Naive thymus-derived CD8-positive, alpha-beta T cell (primary cell): ENCODE measurements around the gene TUBB2A. TPM values are rescaled to one million over a fixed set of nuclear protein-coding genes. Genes with fewer than 3 reads are reported as not detected.
"Not testable (repeated sequence)": the region's sequence is repeated elsewhere in the genome, so short reads cannot be mapped to it uniquely, and the experiment has no call there.

Experiments
- ATAC-seq, 2 donors: fragments of 150-1000 bp; cut with Tn5 transposase in 1 of 2; sonication (Bioruptor Pico), chemical (Tn5 transposase) in 1 of 2; 1 replicate in 1 of 2; 2 replicates in 1 of 2; pipeline ENCODE4 v1.10.0; 2021; ENCODE audit warnings: mild to moderate bottlenecking in 2 of 2, moderate library complexity in 2 of 2
- POLR2A ChIA-PET: fragments of 350-600 bp; sonication (Branson Sonifier 250); formaldehyde crosslinking; loops from one replicate; lab custom pipeline; 2021; ENCODE audit warnings: antibody characterized with exemption; lab: Charles Lee
- DNase-seq, 10 donors: peaks; one replicate each; pipeline versions ENCODE4 v3.0.0 to v3.0.0-alpha.2; 2020 to 2022
- H3K27ac Mint-ChIP-seq, 10 donors: one replicate each; pipeline ENCODE4 v1.8.0; 2020 to 2022; ENCODE audit warnings: mild to moderate bottlenecking in 10 of 10, mixed read lengths in 10 of 10, moderate library complexity in 4 of 10, inconsistent platforms in 1 of 10
- H3K27me3 Mint-ChIP-seq, 5 donors: one replicate each; pipeline ENCODE4 v1.8.0; 2021 to 2022; ENCODE audit warnings: mixed read lengths in 5 of 5
- H3K36me3 Mint-ChIP-seq, 3 donors: one replicate each; pipeline ENCODE4 v1.8.0; 2020 to 2022; ENCODE audit warnings: mixed read lengths in 3 of 3, mild to moderate bottlenecking in 2 of 3, inconsistent platforms in 1 of 3
- H3K4me1 Mint-ChIP-seq, 4 donors: one replicate each; pipeline ENCODE4 v1.8.0; 2021 to 2022; ENCODE audit warnings: mixed read lengths in 4 of 4
- H3K4me3 Mint-ChIP-seq, 10 donors: one replicate each; pipeline ENCODE4 v1.8.0; 2020 to 2022; ENCODE audit warnings: mild to moderate bottlenecking in 10 of 10, mixed read lengths in 10 of 10, moderate library complexity in 6 of 10, inconsistent platforms in 1 of 10
- H3K9me3 Mint-ChIP-seq, 9 donors: one replicate each; pipeline ENCODE4 v1.8.0; 2020 to 2022; ENCODE audit warnings: mixed read lengths in 9 of 9, mild to moderate bottlenecking in 3 of 9, inconsistent platforms in 1 of 9, moderate library complexity in 1 of 9
- polyA plus RNA-seq, 3 donors: library from polyadenylated mRNA; unstranded; fragments of 300-500 nt; fragmentation: Illumina TruSeq; gene quantifications; one replicate each; pipeline ENCODE4 v1.2.3, GENCODE V29; 2021
- total RNA-seq, 8 experiments: library from RNA in 2 of 8; stranded (reverse) in 2 of 8; gene quantifications; one replicate each; pipeline ENCODE4 v1.2.3 and lab custom pipeline; 2021 to 2026

The TUBB2A gene
- total RNA-seq (1 to 10 TPM; 3.7 to 4.6 TPM), polyA plus RNA-seq (1 to 10 TPM; 1.1 to 4.4 (median 2.7) TPM), total RNA-seq (lab: John Stamatoyannopoulos, UW) (3.2 to 68.3 (median 9.2) reads per million in 6 experiments)

DNA sequence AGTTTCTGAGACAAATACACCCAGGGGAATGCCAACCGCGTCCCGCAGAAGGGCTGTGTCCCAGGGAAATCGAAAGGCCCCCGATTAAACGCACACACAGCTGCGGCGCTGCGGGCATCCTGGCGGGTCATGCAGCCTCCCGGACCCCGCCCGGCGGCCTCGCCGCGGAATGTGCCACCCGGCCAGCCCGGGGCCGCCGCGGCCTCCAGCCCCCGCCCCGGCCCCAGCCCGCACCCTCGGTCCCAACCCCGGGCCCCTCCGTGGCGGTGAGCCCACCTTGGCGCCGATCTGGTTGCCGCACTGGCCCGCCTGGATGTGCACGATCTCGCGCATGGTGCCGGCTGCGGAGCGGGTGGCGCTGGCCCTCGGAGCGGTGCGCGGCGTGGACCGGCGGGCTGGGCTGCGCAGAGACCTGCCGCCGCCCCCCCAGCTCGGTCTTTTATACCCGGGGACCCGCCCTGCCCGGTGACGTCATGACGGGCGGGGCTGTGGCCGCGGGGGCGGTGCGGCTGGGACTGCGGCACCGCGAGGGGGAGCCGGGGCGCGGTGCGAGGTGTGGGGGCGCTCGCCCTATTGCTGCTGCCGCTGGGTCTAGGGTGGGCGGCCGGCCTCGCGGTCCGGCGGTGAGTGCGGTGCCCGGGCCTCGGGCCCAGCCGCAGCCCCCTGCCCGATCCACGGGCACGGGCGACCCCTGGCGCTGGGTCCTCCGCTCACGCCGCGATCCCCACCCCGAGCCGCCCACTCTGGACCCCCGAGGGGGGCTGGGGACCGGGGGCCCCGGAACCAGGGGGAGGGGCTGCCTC, at the start of gene TUBB2A:
TUBB2A (minus strand) TSS at position 414 of the 803 bp plus-strand sequence; CDS start at position 333, 81 bp downstream.
- H3K4me1 Mint-ChIP-seq, result peaks cover 19 to 46% (median 43%) of the 10 kb centered on the region in 4 donors

DNA sequence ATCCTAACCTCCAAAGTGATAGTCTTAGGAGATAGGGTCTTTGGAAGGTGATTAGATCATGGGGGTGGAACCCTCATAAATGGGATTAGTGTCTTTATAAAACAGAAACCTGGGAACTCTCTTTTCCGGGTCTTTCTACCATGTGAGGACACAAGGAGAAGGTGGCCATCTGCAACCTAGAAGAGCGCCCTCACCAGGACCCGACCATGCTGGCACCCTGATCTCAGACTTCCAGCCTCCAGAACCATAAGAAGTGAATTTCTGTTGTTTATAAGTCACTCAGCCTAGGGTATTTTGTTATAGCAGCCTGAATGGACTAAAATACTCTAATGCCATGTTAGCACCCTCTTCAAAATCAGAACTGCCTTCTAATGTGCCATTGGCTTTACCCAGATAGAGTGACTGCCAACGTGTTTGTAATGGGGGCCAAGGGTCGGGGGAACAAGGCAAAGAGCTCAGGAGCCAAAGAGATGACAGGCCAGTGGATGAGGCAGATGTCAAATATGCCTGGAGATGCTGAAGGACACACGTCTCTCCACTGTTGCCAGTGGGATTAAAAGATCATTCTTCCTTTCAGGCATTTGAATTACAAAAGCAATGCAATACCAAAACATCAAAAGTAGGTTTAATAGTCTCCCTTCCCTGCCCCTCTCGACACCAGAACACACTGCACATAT, 49.1 kb upstream of the TUBB2A start:
- peaks cover 0 to 21% (median 7%) of the 10 kb centered on the region in 9 donors for H3K9me3 Mint-ChIP-seq
- H3K27me3 Mint-ChIP-seq, result peaks cover 7 to 31% (median 27%) of the 10 kb centered on the region in 5 donors
- POLR2A ChIA-PET, result no interaction called here

More for the DNA sequence above, at the start of gene TUBB2A:
- Mint-ChIP-seq H3K9me3 (peaks cover 0 to 2% (median 0%) of the 10 kb centered on the region in 9 donors), H3K27ac (peak within 1 kb of the TSS; percentile 78 to 97 (median 94)), H3K27me3 (peaks cover 0 to 4% (median 3%) of the 10 kb centered on the region in 5 donors), H3K36me3 (peaks cover 0 to 9% (median 0%) of the 10 kb centered on the region in 3 donors), H3K4me3 (peak within 1 kb of the TSS; percentile 70 to 96 (median 90))
- peak; percentile 65 to 67 for ATAC-seq
- DNase-seq, result peak; percentile 79 to 94 (median 90)
- POLR2A ChIA-PET, result interaction anchor here (1.0 to 1.6 kb wide), 6 partner anchors 37 to 220 kb away, joined by 3 to 9 read pairs (median 4); partner anchors contain the start of gene RIPK1

DNA sequence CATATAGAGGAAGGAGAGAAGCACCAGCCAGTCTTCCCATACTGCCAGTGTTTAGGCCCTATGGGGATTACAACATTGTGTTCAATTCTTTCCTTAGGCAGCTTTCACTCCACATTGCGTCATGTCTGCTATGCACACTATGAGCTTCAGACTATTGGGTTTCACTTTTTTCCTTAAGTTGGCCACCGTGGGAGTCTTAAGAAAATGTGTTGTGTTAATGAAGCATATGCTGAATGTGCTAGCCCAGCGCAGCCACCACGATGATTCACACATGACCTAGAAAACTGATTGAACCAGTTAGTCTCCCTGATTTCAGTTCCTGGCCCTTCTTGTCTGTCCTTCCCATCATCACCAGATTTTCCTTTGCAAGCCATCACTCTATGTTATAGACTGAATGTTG, 48.6 kb upstream of the TUBB2A start:
- DNase-seq, result no peak
- POLR2A ChIA-PET, result no interaction called here
- peaks cover 0 to 13% (median under 1%) of the 10 kb centered on the region in 4 donors for H3K4me1 Mint-ChIP-seq
- H3K27me3 Mint-ChIP-seq, result peaks cover 7 to 30% (median 29%) of the 10 kb centered on the region in 5 donors
- peaks cover 0 to 12% (median 0%) of the 10 kb centered on the region in 3 donors for H3K36me3 Mint-ChIP-seq
- ATAC-seq, result no peak
- H3K27ac Mint-ChIP-seq, result no peak overlapping the region
- no peak overlapping the region for H3K4me3 Mint-ChIP-seq
- peaks cover 0 to 21% (median 7%) of the 10 kb centered on the region in 9 donors for H3K9me3 Mint-ChIP-seq

More for the DNA sequence above, 49.1 kb upstream of the TUBB2A start:
- peaks cover 0 to 12% (median 0%) of the 10 kb centered on the region in 3 donors for H3K36me3 Mint-ChIP-seq
- H3K4me3 Mint-ChIP-seq, result no peak overlapping the region
- peaks cover 0 to 13% (median under 1%) of the 10 kb centered on the region in 4 donors for H3K4me1 Mint-ChIP-seq
- H3K27ac Mint-ChIP-seq, result no peak overlapping the region
- ATAC-seq (no peak), DNase-seq (no peak)

DNA sequence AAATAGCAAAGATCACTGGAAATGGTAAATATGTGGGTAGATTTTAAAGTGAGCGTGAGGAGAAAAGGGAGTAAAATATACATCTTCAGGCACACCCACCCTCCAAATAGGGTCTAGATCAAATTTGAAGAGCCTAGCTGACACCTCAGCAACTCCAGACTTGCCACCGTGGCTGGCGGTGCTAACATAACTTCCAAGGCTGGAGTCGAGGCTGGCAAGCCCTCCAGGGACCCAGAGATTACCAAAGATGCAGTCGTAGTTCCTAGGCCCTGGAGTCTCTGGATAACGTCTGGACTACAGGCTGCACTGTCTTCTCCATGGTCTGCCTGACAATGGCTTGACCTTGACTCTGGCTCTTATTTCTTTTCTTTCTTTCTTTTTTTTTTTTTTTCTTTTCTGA, 47.6 kb upstream of the TUBB2A start:
- DNase-seq (no peak), ATAC-seq (no peak)
- Mint-ChIP-seq H3K9me3 (peaks cover 0 to 21% (median 7%) of the 10 kb centered on the region in 9 donors), H3K36me3 (peaks cover 0 to 12% (median 0%) of the 10 kb centered on the region in 3 donors), H3K27me3 (peaks cover 7 to 37% (median 30%) of the 10 kb centered on the region in 5 donors), H3K4me1 (peaks cover 0 to 13% (median under 1%) of the 10 kb centered on the region in 4 donors), H3K4me3 (no peak overlapping the region), H3K27ac (no peak overlapping the region)
- POLR2A ChIA-PET, result no interaction called here

DNA sequence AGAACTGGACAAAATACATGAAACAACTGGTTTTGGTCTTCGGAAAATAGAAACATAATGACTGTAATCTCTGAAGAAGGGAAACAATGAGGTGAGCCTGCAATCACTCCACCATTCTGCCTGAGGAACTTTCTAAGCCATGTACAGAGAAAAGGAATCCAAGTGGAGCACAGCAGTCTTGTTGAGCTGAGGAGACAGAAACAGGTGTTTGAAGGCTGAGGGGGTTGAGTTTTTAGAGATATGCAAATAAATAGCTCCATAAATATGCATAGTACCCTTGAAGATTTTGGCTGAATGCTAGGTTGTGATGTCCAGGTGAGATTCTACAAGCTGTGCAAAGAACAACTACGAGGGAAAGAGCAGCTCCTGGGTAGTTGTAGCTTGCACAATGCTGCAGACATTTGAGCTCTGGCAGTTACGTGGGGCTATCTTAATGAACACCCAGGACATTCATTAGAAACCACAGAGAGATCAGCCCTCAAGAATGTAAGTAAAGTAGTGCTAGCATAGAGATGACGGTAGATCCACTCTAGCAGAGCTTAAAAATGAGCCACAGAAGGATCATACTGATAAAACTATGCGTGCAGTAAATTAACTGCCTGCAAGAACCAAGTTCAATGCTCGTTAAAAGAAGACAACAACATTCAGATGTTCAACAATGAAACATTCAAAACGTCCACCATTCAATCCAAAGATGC, 45.8 kb upstream of the TUBB2A start:
- H3K27ac Mint-ChIP-seq, result no peak overlapping the region

DNA sequence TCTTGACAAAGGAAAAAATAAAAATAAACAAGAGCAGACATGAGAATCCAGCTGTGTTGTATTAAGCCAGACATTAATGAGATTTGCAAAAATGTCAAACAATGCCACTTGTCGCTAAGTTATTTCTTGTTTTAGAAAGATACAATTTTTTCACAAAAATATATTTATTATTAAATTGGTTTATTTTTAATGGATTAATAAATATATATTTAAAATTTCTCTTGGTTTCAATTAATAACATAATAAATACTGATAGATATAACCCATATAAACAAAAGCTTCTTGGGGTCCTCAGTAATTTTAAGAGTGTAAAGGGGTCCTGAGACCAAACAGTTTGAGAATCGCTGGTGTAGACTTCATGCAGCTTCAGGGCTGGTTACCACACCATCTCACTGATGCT, 44.0 kb upstream of the TUBB2A start:
- POLR2A ChIA-PET, result no interaction called here
- H3K9me3 Mint-ChIP-seq, result peaks cover 0 to 21% (median 7%) of the 10 kb centered on the region in 9 donors

More for the DNA sequence above, 45.8 kb upstream of the TUBB2A start:
- DNase-seq (no peak), ATAC-seq (no peak)
- POLR2A ChIA-PET, result no interaction called here
- H3K4me3 Mint-ChIP-seq, result no peak overlapping the region
- H3K9me3 Mint-ChIP-seq, result peaks cover 0 to 21% (median 7%) of the 10 kb centered on the region in 9 donors
- peaks cover 0 to 25% (median 19%) of the 10 kb centered on the region in 5 donors for H3K27me3 Mint-ChIP-seq
- peaks cover 0 to 10% (median 0%) of the 10 kb centered on the region in 4 donors for H3K4me1 Mint-ChIP-seq
- H3K36me3 Mint-ChIP-seq, result peaks cover 0 to 19% (median 0%) of the 10 kb centered on the region in 3 donors

DNA sequence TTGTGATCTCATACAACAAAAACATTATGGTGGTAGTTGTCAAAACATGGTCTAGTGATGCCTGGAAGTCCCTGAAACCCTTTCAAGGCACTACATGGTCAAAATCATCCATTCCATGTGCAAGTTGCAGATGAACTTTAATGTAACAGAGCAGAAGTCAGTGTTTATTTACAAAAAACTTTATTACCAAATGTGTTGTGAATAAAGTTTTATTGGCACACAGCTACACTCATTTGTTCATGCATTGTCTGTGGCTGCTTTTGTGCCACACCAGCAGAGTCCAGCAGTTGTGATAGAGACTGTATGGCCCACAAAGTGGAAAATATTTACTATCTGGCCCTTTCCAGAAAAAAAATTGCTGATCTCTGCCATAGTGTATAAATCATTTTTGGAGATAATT, 43.3 kb upstream of the TUBB2A start:
- Mint-ChIP-seq H3K4me3 (no peak overlapping the region), H3K27ac (no peak overlapping the region), H3K9me3 (peaks cover 0 to 21% (median 7%) of the 10 kb centered on the region in 9 donors), H3K4me1 (peaks cover 0 to 10% (median 0%) of the 10 kb centered on the region in 4 donors), H3K36me3 (peaks cover 0 to 19% (median 0%) of the 10 kb centered on the region in 3 donors), H3K27me3 (peaks cover 0 to 12% (median 8%) of the 10 kb centered on the region in 5 donors)
- POLR2A ChIA-PET, result no interaction called here
- ATAC-seq (no peak), DNase-seq (no peak)

More for the DNA sequence above, 44.0 kb upstream of the TUBB2A start:
- ATAC-seq (no peak), DNase-seq (no peak)
- Mint-ChIP-seq H3K4me3 (no peak overlapping the region), H3K27ac (no peak overlapping the region), H3K27me3 (peaks cover 0 to 12% (median 9%) of the 10 kb centered on the region in 5 donors), H3K4me1 (peaks cover 0 to 10% (median 0%) of the 10 kb centered on the region in 4 donors), H3K36me3 (peaks cover 0 to 19% (median 0%) of the 10 kb centered on the region in 3 donors)

DNA sequence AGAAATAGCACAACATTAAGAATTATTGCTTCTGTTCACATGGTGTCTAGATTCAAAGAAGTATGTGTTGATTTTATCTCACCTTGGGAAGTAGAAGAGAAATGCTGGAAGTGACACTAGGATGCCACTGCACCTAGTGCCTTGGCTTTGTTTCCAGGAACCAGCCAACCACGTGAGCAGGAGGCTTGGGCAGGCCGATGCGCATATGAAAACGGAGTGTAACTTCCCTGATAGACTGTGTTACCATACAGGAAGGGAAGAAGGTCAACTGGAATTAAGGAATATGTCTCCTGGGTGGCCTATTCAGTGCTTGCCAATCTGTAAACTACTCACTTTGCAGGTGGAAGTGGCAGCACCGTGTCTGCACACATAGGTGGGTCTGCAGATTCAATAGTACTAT, 42.0 kb upstream of the TUBB2A start:
- POLR2A ChIA-PET, result no interaction called here
- ATAC-seq (no peak), DNase-seq (no peak)
- peaks cover 0 to 12% (median 8%) of the 10 kb centered on the region in 5 donors for H3K27me3 Mint-ChIP-seq
- no peak overlapping the region for H3K4me3 Mint-ChIP-seq
- H3K4me1 Mint-ChIP-seq, result peaks cover 0 to 7% (median 0%) of the 10 kb centered on the region in 4 donors
- no peak overlapping the region for H3K27ac Mint-ChIP-seq
- peaks cover 0 to 15% (median 4%) of the 10 kb centered on the region in 9 donors for H3K9me3 Mint-ChIP-seq
- peaks cover 0 to 14% (median 0%) of the 10 kb centered on the region in 3 donors for H3K36me3 Mint-ChIP-seq

DNA sequence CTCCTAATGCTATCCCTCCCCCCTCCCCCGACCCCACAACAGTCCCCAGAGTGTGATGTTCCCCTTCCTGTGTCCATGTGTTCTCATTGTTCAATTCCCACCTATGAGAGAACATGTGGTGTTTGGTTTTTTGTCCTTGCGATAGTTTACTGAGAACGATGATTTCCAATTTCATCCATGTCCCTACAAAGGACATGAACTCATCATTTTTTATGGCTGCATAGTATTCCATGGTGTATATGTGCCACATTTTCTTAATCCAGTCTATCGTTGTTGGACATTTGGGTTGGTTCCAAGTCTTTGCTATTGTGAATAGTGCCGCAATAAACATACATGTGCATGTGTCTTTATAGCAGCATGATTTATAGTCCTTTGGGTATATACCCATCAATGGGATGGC, 40.4 kb upstream of the TUBB2A start:
- POLR2A ChIA-PET, H3K27ac Mint-ChIP-seq, H3K4me1 Mint-ChIP-seq, H3K27me3 Mint-ChIP-seq, ATAC-seq, DNase-seq, H3K36me3 Mint-ChIP-seq, H3K9me3 Mint-ChIP-seq, H3K4me3 Mint-ChIP-seq: not testable (repeated sequence)

DNA sequence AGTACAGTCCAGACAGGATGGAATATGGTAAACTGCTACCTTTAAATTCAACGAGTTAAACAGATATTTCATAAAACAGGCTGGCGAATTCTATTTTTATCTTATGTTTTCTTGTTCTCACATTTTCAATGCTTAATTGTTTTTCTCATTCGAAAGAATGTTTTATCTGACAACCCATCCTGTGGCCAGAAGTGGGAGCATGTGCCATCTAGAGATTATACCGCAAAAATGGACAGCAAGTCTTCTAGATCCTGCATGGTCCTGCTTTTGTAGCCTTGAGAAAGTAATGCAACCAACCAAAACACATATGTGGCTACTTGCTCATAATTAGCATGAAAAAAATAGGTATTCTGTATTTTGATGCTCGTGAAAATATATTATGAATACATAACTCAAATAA, 39.4 kb upstream of the TUBB2A start:
- DNase-seq, result no peak
- H3K4me3 Mint-ChIP-seq, result no peak overlapping the region
- no peaks in the 10 kb centered on the region for H3K4me1 Mint-ChIP-seq
- POLR2A ChIA-PET, result no interaction called here
- no peak overlapping the region for H3K27ac Mint-ChIP-seq
- peaks cover 0 to 9% (median 2%) of the 10 kb centered on the region in 5 donors for H3K27me3 Mint-ChIP-seq
- H3K36me3 Mint-ChIP-seq, result peaks cover 0 to 6% (median 0%) of the 10 kb centered on the region in 3 donors
- peaks cover 0 to 5% (median 0%) of the 10 kb centered on the region in 9 donors for H3K9me3 Mint-ChIP-seq
- ATAC-seq, result no peak

DNA sequence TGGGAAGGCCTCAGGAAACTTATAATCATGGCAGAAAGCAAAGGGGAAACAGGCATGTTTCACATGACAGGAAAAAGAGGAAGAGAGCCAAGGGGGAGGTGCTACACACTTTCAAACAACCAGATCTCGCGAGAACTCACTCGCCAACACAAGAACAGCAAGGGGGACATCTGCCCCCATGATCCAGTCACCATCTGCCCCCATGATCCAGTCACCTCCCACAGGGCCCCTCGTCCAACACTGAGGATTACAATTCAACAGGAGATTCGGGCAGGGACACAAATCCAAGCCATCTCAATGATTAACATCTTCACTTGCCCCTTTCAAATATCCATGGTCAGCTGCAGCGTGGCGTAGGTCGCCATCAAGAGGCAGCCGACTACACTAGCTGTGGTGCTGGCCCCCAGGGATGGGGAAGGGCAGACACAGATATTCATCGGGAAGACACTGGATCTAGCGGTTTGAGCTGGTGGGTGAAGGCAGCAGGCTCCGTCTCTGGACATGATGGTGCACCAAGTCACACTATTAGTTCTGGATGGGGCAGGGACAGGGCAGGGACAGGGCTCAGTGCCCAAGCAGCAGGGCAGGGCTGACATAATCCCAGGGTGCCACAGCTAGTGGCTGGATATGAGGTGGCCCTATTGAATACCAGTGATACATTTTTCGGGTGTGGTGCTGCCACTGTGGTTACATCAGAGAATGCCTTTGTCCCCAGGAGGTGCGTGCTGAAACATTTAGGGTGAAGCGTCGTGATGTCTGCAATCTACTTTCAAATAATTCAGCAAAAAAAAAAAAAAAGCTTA, 38.6 kb upstream of the TUBB2A start:
- Mint-ChIP-seq H3K27me3 (peaks cover 0 to 9% (median 0%) of the 10 kb centered on the region in 5 donors), H3K9me3 (peaks cover 0 to 5% (median 0%) of the 10 kb centered on the region in 9 donors), H3K36me3 (peaks cover 0 to 6% (median 0%) of the 10 kb centered on the region in 3 donors), H3K4me1 (no peaks in the 10 kb centered on the region), H3K4me3 (no peak overlapping the region), H3K27ac (no peak overlapping the region)
- DNase-seq, result peak in 1 of 10 donors; percentile 3
- no peak for ATAC-seq
- POLR2A ChIA-PET, result no interaction called here
